ENCODE data around the gene SPIRE2. TPM values are rescaled to one million over a fixed set of nuclear protein-coding genes. Genes with fewer than 3 reads are reported as not detected.

The SPIRE2 gene
- total RNA-seq, 4 donors from 2014 or later, result 3.4 to 9.6 (median 4.3) TPM

DNA sequence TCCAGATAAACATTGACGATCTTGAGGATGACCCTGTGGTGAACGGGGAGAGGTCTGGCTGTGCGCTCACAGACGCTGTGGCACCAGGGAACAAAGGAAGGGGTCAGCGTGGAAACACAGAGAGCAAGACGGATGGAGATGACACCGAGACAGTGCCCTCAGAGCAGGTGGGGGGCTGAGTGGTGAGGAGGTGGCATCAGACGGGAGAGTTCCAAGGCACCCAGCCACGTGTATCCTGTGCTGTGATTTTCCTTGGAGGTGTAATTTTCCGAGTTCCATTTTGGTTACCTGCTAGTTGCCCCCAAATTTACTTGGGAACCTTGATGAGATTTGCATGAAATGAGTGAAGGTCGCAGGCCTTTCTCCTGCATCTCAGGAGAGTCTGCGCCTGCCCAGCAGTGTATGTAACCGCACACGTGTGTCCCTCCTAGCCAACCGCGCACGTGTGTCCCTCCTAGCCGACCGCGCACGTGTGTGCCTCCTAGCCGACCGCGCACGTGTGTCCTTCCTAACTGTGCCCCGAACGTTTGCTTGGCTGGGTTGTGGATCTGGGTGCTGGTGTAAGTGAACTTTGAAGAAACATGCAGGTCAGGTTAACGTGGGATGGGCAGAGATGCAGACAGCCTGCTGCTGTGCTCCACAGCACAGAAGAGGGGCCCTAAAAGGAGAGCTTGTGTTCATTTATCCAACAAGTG lies 55.2 kb downstream of the SPIRE2 start:
- H3K27ac ChIP-seq, result no peak overlapping the region
- WGBS, 2 donors, result 92 to 93% methylated on average over 24 to 27 of the region's 28 CpGs
- no peak for TF ChIP-seq POLR2A (IDR thresholded peaks at IDR 0.05)
- TF ChIP-seq, protein P1, sequence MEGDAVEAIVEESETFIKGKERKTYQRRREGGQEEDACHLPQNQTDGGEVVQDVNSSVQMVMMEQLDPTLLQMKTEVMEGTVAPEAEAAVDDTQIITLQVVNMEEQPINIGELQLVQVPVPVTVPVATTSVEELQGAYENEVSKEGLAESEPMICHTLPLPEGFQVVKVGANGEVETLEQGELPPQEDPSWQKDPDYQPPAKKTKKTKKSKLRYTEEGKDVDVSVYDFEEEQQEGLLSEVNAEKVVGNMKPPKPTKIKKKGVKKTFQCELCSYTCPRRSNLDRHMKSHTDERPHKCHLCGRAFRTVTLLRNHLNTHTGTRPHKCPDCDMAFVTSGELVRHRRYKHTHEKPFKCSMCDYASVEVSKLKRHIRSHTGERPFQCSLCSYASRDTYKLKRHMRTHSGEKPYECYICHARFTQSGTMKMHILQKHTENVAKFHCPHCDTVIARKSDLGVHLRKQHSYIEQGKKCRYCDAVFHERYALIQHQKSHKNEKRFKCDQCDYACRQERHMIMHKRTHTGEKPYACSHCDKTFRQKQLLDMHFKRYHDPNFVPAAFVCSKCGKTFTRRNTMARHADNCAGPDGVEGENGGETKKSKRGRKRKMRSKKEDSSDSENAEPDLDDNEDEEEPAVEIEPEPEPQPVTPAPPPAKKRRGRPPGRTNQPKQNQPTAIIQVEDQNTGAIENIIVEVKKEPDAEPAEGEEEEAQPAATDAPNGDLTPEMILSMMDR (IDR thresholded peaks at IDR 0.05), result no peak
- H3K4me1 ChIP-seq, result peaks cover 0 to 20% (median 0%) of the 10 kb centered on the region in 3 donors
- H3K9me3 ChIP-seq, result no peaks in the 10 kb centered on the region
- H3K27me3 ChIP-seq, result no peaks in the 10 kb centered on the region
- intact Hi-C loops (cut with DNase I), result no loop called here
- DNase-seq, result no peak
- H3K36me3 ChIP-seq, result peaks cover 44 to 98% (median 58%) of the 10 kb centered on the region in 3 donors
- no peak overlapping the region for H3K4me3 ChIP-seq

DNA sequence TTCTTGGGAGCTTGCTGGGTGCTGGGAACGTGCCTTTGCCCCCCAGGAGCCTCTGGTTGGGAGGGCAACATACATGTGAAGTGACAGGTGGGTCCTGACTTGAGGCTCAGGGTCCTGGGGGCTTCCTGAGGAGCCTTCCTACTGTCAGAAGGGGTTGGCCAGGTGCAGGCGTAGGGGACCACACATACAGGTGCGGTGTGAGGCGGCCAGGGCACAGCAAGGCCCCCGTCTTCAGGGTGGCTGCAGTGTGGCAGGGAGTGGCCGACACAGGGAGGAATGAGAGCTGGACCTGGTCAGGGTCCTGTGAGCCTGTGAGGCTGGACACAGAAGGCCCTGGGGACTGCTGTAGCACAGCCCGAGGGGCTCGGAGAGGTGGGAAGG lies 55.8 kb downstream of the SPIRE2 start:
- H3K27ac ChIP-seq, result no peak overlapping the region
- intact Hi-C loops (cut with DNase I), result no loop called here
- no peak overlapping the region for H3K4me3 ChIP-seq
- peaks cover 41 to 98% (median 58%) of the 10 kb centered on the region in 3 donors for H3K36me3 ChIP-seq
- peaks cover 0 to 20% (median 0%) of the 10 kb centered on the region in 3 donors for H3K4me1 ChIP-seq
- TF ChIP-seq, protein P1 (IDR thresholded peaks at IDR 0.05), result no peak
- 97 to 100% methylated on average over 3 to 4 of the region's 8 CpGs for WGBS, 2 donors
- H3K27me3 ChIP-seq, result no peaks in the 10 kb centered on the region
- no peaks in the 10 kb centered on the region for H3K9me3 ChIP-seq
- DNase-seq, result no peak

DNA sequence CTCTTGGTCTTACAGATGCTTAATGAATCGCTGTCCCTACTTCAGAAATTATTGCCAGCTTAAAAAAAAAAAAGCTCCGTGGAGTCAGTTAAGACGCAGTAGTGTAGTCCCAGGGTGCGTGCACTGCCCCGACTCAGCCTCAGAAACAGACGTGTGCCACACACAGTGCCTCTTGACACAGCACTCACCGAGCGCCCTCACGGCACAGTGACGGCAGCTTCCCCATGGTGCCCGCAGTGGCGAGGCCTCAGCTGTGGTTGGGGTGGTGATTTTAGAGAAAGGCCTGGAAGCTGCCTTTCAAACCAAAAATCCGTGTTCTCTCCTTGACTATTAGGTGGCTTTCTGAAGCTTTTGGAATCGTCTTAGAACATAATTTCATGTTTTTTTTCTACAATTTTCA lies 59.0 kb downstream of the SPIRE2 start:
- Histone ChIP-seq H3K27ac (no peak overlapping the region), H3K4me1 (no peaks in the 10 kb centered on the region), H3K36me3 (peaks cover 57 to 100% (median 83%) of the 10 kb centered on the region in 3 donors), H3K4me3 (no peak overlapping the region), H3K27me3 (no peaks in the 10 kb centered on the region), H3K9me3 (no peaks in the 10 kb centered on the region)
- intact Hi-C loops (cut with DNase I), result no loop called here
- WGBS, 2 donors, result 86 to 93% methylated on average over 5 to 12 of the region's 14 CpGs
- DNase-seq, result no peak
- TF ChIP-seq, protein P1 (IDR thresholded peaks at IDR 0.05), result no peak
- TF ChIP-seq POLR2A (IDR thresholded peaks at IDR 0.05), result no peak

DNA sequence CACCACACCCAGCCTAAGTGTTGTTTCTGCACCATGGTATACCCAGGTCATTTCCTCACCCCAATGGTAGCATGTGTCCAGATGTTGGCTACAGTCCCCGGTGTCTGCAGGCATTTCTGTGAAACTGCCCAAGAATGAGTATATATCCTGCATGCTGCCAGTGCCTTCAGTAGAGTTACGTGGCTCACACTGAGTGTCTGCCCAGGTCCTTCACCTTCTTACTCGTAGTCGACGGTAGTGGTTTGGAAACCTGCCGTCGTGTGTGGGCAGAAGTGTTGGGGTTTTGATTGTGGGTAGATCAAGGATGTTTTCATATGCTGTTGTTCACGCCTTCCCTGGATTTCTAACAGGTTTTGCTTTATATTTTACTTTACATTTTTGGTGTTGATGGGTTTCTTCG lies 61.9 kb downstream of the SPIRE2 start:
- peaks cover 62 to 100% (median 80%) of the 10 kb centered on the region in 3 donors for H3K36me3 ChIP-seq
- H3K27me3 ChIP-seq, result no peaks in the 10 kb centered on the region
- no peak overlapping the region for H3K4me3 ChIP-seq
- H3K4me1 ChIP-seq, result no peaks in the 10 kb centered on the region
- WGBS, 2 donors, result 83 to 84% methylated on average over 9 of the region's 9 CpGs
- no peak overlapping the region for H3K27ac ChIP-seq
- no peaks in the 10 kb centered on the region for H3K9me3 ChIP-seq
- TF ChIP-seq, protein P1 (IDR thresholded peaks at IDR 0.05), result no peak
- TF ChIP-seq POLR2A (IDR thresholded peaks at IDR 0.05), result no peak
- intact Hi-C loops (cut with DNase I), result no loop called here
- no peak for DNase-seq

DNA sequence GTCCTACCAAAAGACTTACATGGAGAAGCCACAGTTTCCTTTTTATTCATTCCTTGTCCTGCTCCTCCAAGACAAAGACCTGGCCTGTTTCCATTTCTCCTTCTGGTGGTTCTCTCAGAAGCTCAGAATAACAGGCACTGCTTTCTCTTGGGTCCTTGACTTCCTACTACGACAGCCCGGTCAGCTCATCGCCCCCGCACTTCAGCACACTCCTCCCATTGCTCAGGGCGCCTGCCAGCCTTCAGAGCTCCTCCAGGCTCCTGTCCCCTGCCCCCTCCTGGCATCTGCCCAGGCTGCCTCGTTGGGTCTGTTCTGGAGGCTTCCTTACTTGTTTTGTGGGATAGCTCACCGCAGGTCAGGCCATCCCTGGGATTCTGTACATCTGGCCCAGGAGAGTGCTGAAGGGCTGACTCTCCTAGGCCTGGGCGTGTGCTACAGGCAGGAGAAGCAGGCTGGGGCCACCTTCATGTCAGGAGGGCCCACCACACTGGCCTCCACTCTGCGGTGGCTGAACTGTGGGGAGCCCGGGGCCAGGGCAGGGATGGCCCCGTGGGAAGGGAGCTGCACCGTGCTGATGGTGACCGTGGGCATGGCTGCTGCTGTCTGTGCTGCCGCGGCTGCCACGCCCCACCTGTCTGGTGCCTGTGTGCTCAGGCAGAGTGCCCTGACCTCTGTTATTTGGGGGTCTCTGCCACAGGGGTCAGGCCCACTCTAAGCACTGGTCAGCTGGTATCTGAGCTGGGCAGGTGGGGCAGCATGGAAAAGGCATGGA lies 62.8 kb downstream of the SPIRE2 start:
- peaks cover 64 to 100% (median 80%) of the 10 kb centered on the region in 3 donors for H3K36me3 ChIP-seq
- no peak overlapping the region for H3K4me3 ChIP-seq
- H3K27ac ChIP-seq, result no peak overlapping the region
- intact Hi-C loops (cut with DNase I), result no loop called here
- no peaks in the 10 kb centered on the region for H3K4me1 ChIP-seq
- 79 to 86% methylated on average over 7 of the region's 16 CpGs for WGBS, 2 donors
- H3K9me3 ChIP-seq, result no peaks in the 10 kb centered on the region
- H3K27me3 ChIP-seq, result no peaks in the 10 kb centered on the region
- no peak for DNase-seq
- TF ChIP-seq, protein P1 (IDR thresholded peaks at IDR 0.05), result no peak
- no peak for TF ChIP-seq POLR2A (IDR thresholded peaks at IDR 0.05)
